Neural cell (in vitro differentiated cells): Measurements from ENCODE around the gene TRIM45.

Experiments
- CTCF ChIP-seq: fragments of 450-650 bp; IDR thresholded peaks from 2 replicates; pipeline ENCODE4 v1.5.1; 2014; ENCODE audit warnings: antibody characterized with exemption, mild to moderate bottlenecking, moderate library complexity; ENCODE audit not compliant: poor library complexity, severe bottlenecking
- EZH2 ChIP-seq: fragments of 200-600, 300-800 bp; shearing (Covaris generic), sonication (generic); IDR thresholded peaks from 2 replicates; pipeline ENCODE4 v1.6.1; 2014; ENCODE audit warnings: antibody characterized with exemption, low read length, borderline replicate concordance, mild to moderate bottlenecking; ENCODE audit not compliant: insufficient read depth, poor library complexity, severe bottlenecking
- MXI1 ChIP-seq: fragments of 450-650 bp; conservative IDR thresholded peaks from 2 replicates; pipeline ENCODE4 v1.6.1; 2014; ENCODE audit warnings: antibody characterized with exemption, mild to moderate bottlenecking; ENCODE audit not compliant: poor library complexity, severe bottlenecking
- POLR2AphosphoS5 ChIP-seq: IDR thresholded peaks from 2 replicates; pipeline ENCODE4 v1.6.1; 2012
- SMC3 ChIP-seq: fragments of 450-650 bp; conservative IDR thresholded peaks from 2 replicates; pipeline ENCODE4 v1.6.1; 2014; ENCODE audit warnings: antibody characterized with exemption, mild to moderate bottlenecking, moderate library complexity; ENCODE audit not compliant: poor library complexity

DNA sequence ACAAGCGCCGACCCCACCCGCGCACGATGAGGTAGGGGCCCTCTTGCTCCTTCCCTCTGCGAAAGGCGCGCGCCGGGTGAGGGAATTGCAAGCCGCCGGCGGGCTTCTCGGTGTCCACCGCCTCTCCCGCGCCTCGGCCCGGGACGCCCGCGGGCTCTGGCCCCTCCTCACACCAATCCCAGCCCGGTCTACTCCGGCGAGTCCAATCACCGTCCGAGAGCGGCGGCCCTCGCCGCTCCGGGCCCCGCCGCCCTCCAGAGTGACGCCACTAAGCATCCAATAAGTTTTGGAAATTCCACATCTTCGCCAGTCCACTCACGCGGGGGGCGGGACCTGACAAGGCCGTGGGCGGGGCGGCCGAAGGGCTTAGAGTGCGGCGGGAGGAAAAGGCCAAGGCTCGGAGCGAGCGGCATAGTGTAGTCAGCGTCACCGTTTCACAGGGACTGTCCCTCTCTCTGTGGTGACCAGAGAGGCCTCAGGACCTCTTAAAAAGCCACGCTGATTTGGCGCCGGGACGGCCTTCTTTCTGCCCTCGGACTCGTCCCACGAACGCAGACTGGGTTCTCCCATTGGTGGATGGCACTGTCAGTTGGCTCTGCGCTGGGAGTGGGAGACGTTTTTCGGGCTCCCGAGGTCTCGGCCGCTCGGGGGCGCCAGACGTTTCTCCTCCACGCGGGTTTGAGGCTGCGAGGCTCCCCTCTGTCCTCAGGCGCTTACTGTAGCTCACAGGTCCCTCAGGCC, at the start of gene TRIM45:
- peak; percentile 79 for TF ChIP-seq CTCF
- TF ChIP-seq EZH2, result no peak
- TF ChIP-seq SMC3, result peak; percentile 52
- TF ChIP-seq POLR2AphosphoS5, result peak; percentile 16
- TF ChIP-seq MXI1, result peak; percentile 26
